Hematopoietic multipotent progenitor cell (in vitro differentiated cells): Measurements from ENCODE around the gene KIAA1958. TPM values are rescaled to one million over a fixed set of nuclear protein-coding genes. Genes with fewer than 3 reads are reported as not detected.
"Not testable (repeated sequence)": the region's sequence is repeated elsewhere in the genome, so short reads cannot be mapped to it uniquely, and the experiment has no call there.

Experiments
- DNase-seq, 3 donors: peaks; one replicate each; pipeline ENCODE4 v3.0.0-alpha.2; 2011 to 2015; ENCODE audit warnings: low read depth in 2 of 3, low spot score in 2 of 3
- total RNA-seq: library from RNA; depleted of rRNA; stranded (reverse); fragments of >200 nt; gene quantifications from one replicate; pipeline ENCODE4 v1.2.3, GENCODE V29; 2012

Gene KIAA1958
- total RNA-seq, 1 donor = 5.7 TPM

- DNase-seq = no peak
These were observed 100.0 kb downstream of the KIAA1958 start for GRCh38 chr9:112586599-112587155.

GRCh38 chr9:112591875-112592274 lies 105.2 kb downstream of the KIAA1958 start:
- not testable (repeated sequence) for DNase-seq

- no peak for DNase-seq
These were observed 113.1 kb downstream of the KIAA1958 start for GRCh38 chr9:112599732-112600131.

- DNase-seq = no peak
These were observed 115.0 kb downstream of the KIAA1958 start for GRCh38 chr9:112601636-112602035.

GRCh38 chr9:112604790-112605189 lies 118.2 kb downstream of the KIAA1958 start:
- no peak for DNase-seq

- no peak for DNase-seq
These were observed 118.9 kb downstream of the KIAA1958 start for GRCh38 chr9:112605518-112605917.

GRCh38 chr9:112605963-112606699 lies 119.5 kb downstream of the KIAA1958 start:
- DNase-seq = no peak

GRCh38 chr9:112608851-112609250 lies 122.2 kb downstream of the KIAA1958 start:
- DNase-seq = no peak

GRCh38 chr9:112615584-112616266 lies 129.1 kb downstream of the KIAA1958 start:
- no peak for DNase-seq

- DNase-seq = no peak
These were observed 130.7 kb downstream of the KIAA1958 start for GRCh38 chr9:112617371-112617770.

GRCh38 chr9:112618385-112619009 lies 131.9 kb downstream of the KIAA1958 start:
- no peak for DNase-seq

GRCh38 chr9:112620388-112620787 lies 133.8 kb downstream of the KIAA1958 start:
- no peak for DNase-seq

- DNase-seq = no peak
These were observed 134.5 kb downstream of the KIAA1958 start for GRCh38 chr9:112621018-112621655.

GRCh38 chr9:112623198-112623597 lies 136.6 kb downstream of the KIAA1958 start:
- no peak for DNase-seq

GRCh38 chr9:112624711-112625707 lies 138.4 kb downstream of the KIAA1958 start:
- no peak for DNase-seq

GRCh38 chr9:112629671-112630485 lies 143.3 kb downstream of the KIAA1958 start:
- DNase-seq = no peak

GRCh38 chr9:112631313-112632070 lies 144.9 kb downstream of the KIAA1958 start:
- DNase-seq = no peak

- DNase-seq = no peak
These were observed 153.7 kb downstream of the KIAA1958 start for GRCh38 chr9:112640311-112640710.
